ENCODE measurements around the gene BTBD2.

Gene BTBD2

DNA sequence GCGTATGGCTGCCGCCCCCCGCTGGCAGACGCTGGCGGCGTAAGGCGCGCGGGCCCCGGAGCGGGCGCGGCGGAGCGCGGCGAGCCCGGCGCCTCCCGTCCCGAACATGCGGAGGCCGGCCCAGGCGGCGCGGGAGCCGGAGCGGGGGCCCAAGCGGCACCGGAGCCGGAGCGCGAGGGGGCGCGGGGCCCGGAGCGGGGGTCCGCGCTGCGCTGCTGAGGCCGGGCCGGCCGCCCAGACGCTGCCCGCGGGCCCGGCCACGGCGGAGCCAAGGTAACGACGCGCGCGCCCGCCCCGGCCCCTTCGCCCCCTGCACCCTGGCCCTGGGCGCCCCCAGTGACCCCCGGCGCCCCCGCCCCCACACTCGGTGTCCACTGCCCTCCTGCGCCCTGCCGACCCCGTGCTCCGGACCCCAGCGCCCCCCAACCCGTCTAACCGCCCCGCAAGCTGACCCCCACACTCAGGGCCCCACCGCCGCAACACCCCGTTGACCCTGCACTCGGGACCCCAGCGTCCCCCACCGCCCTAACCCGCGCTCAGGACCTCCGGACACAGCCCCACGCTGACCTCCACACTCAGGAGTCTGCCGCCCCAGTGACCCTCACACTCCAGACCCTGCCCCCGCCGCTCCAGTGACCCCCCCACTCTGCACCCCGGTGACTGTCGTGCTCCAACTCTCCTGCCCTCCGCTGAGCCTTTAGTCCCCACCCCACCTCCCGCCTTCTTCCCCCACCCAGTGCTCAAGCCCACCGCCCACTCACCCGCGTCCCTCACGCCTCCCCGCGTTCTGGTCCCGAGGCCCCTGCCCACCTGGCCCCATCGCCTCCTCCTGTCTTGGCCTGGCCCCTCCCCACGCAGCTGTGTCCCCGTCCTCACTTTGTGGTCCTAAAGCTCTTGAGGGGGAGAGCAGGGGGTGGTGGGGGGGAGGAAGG, 74.1 kb downstream of the BTBD2 start, which contains the start of gene CSNK1G2:
CSNK1G2 (plus strand) TSS at position 27 of the 932 bp plus-strand sequence. CDS start 28,601 bp downstream, outside the sequence.
- DNase-seq (ENCODE audit: low spot score) = no peak

- DNase-seq (ENCODE audit: low spot score) = no peak
These were observed 77.4 kb downstream of the BTBD2 start for GRCh38 chr19:1938071-1938470.

GRCh38 chr19:1936916-1937610, 78.5 kb downstream of the BTBD2 start:
- DNase-seq (ENCODE audit: low spot score) = no peak

DNA sequence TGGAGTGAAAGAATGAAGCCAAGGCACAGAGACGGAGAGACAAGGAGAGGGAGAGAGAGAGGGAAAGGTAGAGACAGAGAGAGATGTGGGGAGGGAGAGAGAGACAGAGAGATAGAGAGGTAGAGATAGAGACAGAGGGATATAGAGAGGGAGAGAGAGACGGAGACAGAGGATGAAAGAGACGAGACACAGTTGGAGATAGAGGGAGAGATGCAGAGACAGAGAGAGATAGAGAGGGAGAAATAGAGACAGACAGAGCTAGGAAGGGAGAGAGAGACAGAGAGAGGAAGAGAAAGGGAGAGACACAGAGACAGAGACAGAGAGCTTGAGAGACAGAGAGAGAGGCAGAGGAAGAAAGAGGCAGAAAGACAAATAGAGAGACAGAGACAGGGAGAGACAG, 79.1 kb downstream of the BTBD2 start:
- DNase-seq (ENCODE audit: low spot score) = no peak

DNA sequence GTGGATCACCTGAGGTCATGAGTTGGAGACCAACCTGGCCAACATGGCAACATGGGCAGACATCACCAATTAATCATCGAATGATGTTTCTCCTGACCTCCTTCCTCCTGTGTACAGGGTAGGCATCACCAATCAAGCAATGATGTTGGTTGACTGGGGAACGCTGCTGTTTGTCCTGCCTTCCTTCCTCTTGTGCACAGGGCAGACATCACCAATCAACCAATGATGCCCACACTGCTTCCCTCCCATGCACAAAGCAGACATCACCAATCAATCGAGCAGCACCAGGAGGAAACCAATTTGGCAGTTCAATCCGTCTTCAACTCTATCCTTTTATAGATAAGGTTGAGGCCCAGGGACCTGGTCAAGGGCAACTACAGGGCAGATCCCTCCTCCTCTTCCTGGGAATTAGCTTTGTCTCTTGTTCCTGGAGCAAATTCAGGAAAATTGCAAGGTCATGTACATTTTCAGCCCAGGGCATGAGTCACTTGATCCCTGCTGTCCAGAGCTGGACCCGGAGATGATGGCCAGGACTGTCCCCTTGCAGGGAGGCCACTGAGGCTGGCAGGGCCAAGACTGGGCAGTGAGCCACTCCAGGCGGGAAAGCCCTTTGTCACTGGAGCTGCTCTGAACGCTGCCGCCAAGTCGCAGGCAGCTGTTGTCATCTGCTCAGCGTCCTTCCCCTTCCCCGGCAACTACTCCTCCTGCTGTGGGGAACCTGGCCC, 79.9 kb downstream of the BTBD2 start:
- peak; percentile 49 for DNase-seq (ENCODE audit: low spot score)
